HepG2 (cell line): ENCODE measurements around the gene SLC9A8. TPM values are rescaled to one million over a fixed set of nuclear protein-coding genes. Genes with fewer than 3 reads are reported as not detected.
A peak's percentile ranks its signal among the peaks of the same experiment; 100 is the strongest.

ENCODE experiments used
- ATF2 ChIP-seq: sonication (generic); formaldehyde crosslinking; IDR thresholded peaks from 2 replicates; pipeline ENCODE4 v1.4.0; 2020; ENCODE audit warnings: missing genetic modification reagents
- BRD4 ChIP-seq: sonication (generic); formaldehyde crosslinking; IDR thresholded peaks from 2 replicates; pipeline ENCODE4 v1.4.0; 2020; ENCODE audit warnings: missing genetic modification reagents
- GATAD1 ChIP-seq: IDR thresholded peaks from 2 replicates; pipeline ENCODE4 v1.6.1; 2016; ENCODE audit warnings: missing genetic modification reagents, missing compliant biosample characterization
- HIVEP1 ChIP-seq: sonication (generic); formaldehyde crosslinking; IDR thresholded peaks from 2 replicates; pipeline ENCODE4 v1.4.0; 2020; ENCODE audit warnings: mild to moderate bottlenecking, missing genetic modification reagents
- HNF4A ChIP-seq: sonication (generic); formaldehyde crosslinking; IDR thresholded peaks from 2 replicates; pipeline ENCODE4 v1.4.0; 2020; ENCODE audit warnings: missing genetic modification reagents
- HNF4G ChIP-seq, 2 experiments: sonication (generic) in 1 of 2; formaldehyde crosslinking in 1 of 2; IDR thresholded peaks; 2 replicates each; pipeline versions ENCODE4 v1.4.0 to v1.6.1; 2011 to 2020; ENCODE audit warnings: borderline replicate concordance in 2 of 2, low read depth in 2 of 2, mild to moderate bottlenecking in 2 of 2, low read length in 1 of 2, missing genetic modification reagents in 1 of 2, moderate library complexity in 1 of 2
- KMT2A ChIP-seq: sonication (generic); formaldehyde crosslinking; IDR thresholded peaks from 2 replicates; pipeline ENCODE4 v1.4.0; 2020; ENCODE audit warnings: missing genetic modification reagents
- SOX13 ChIP-seq, 3 experiments: fragments of 450-650 bp in 1 of 3; sonication (generic) in 1 of 3; formaldehyde crosslinking in 1 of 3; IDR thresholded peaks in 2 of 3; conservative IDR thresholded peaks in 1 of 3; 2 replicates each; pipeline versions ENCODE4 v1.5.0 to v1.6.1; 2016 to 2020; ENCODE audit warnings: antibody characterized with exemption in 1 of 3, mild to moderate bottlenecking in 1 of 3, missing compliant biosample characterization in 1 of 3, missing genetic modification reagents in 1 of 3, moderate library complexity in 1 of 3
- SRSF1 ChIP-seq: fragments of 200-400 bp; formaldehyde crosslinking; optimal IDR thresholded peaks from 2 replicates; pipeline ENCODE3; 2017; ENCODE audit warnings: mild to moderate bottlenecking, low read depth, low read length, moderate library complexity
- TAF15 ChIP-seq: fragments of 200-400 bp; formaldehyde crosslinking; IDR thresholded peaks from one replicate; pipeline ENCODE4 v1.6.1; 2018; ENCODE audit warnings: mild to moderate bottlenecking, low read depth, low read length; ENCODE audit not compliant: poor library complexity, severe bottlenecking
- TOPORS ChIP-seq: sonication (generic); formaldehyde crosslinking; IDR thresholded peaks from 2 replicates; pipeline ENCODE4 v1.8.0; 2023; ENCODE audit warnings: mild to moderate bottlenecking, missing genetic modification reagents
- ZBTB43 ChIP-seq: sonication (generic); formaldehyde crosslinking; conservative IDR thresholded peaks from 2 replicates; pipeline ENCODE4 v1.4.0; 2020; ENCODE audit warnings: missing genetic modification reagents
- ZNF34 ChIP-seq: sonication (generic); formaldehyde crosslinking; IDR thresholded peaks from 2 replicates; pipeline ENCODE4 v1.4.0; 2020; ENCODE audit warnings: mild to moderate bottlenecking, missing genetic modification reagents, borderline replicate concordance
- ZNF451 ChIP-seq: sonication (generic); formaldehyde crosslinking; IDR thresholded peaks from 2 replicates; pipeline ENCODE4 v1.5.0; 2020; ENCODE audit warnings: mild to moderate bottlenecking, missing genetic modification reagents
- ZNF75D ChIP-seq: sonication (generic); formaldehyde crosslinking; IDR thresholded peaks from 2 replicates; pipeline ENCODE4 v1.8.1; 2023; ENCODE audit warnings: missing genetic modification reagents, mild to moderate bottlenecking, borderline replicate concordance
- ZNF776 ChIP-seq: sonication (generic); formaldehyde crosslinking; IDR thresholded peaks from 2 replicates; pipeline ENCODE4 v1.4.0; 2020; ENCODE audit warnings: mild to moderate bottlenecking, missing genetic modification reagents
- polyA plus RNA-seq, 8 experiments: library from polyadenylated mRNA; depleted of rRNA in 3 of 8; stranded (reverse) in 7 of 8; unstranded in 1 of 8; fragments of >200 nt; fragmentation: Illumina TruSeq in 4 of 8; extraction: Trizol in 4 of 8; gene quantifications; 2 replicates each; pipeline versions ENCODE4 v1.2.1 to v1.2.3, GENCODE V29; 2011 to 2016; ENCODE audit warnings: low read depth in 4 of 8, missing spikeins in 1 of 8, mixed read lengths in 1 of 8; ENCODE audit not compliant: insufficient read depth in 1 of 8
- total RNA-seq, 5 experiments: library from RNA; depleted of rRNA; stranded (reverse); fragments of >200 nt; fragmentation: Illumina TruSeq; extraction: Trizol; gene quantifications; 2 replicates each; pipeline ENCODE4 v1.2.3, GENCODE V29; 2016; ENCODE audit warnings: low read depth in 1 of 5
- TF ChIP-seq, protein P1 (sequence below): IDR thresholded peaks from 2 replicates; pipeline ENCODE4 v1.6.1; 2016; ENCODE audit warnings: mild to moderate bottlenecking, missing biosample characterization, missing genetic modification reagents
- TF ChIP-seq, protein P2 (sequence below): sonication (generic); formaldehyde crosslinking; IDR thresholded peaks from 2 replicates; pipeline ENCODE4 v1.8.1; 2022; ENCODE audit warnings: low read depth, mild to moderate bottlenecking, missing genetic modification reagents
- TF ChIP-seq, protein P3 (sequence below): sonication (generic); formaldehyde crosslinking; IDR thresholded peaks from 2 replicates; pipeline ENCODE4 v1.4.0; 2020; ENCODE audit warnings: low read depth, missing genetic modification reagents

The SLC9A8 gene
- total and polyA plus RNA-seq, 2 of the 13 experiments (the other 11 are each of a cell fraction or from before 2014, with no cell fraction given) = 4.1 to 7.4 TPM

DNA sequence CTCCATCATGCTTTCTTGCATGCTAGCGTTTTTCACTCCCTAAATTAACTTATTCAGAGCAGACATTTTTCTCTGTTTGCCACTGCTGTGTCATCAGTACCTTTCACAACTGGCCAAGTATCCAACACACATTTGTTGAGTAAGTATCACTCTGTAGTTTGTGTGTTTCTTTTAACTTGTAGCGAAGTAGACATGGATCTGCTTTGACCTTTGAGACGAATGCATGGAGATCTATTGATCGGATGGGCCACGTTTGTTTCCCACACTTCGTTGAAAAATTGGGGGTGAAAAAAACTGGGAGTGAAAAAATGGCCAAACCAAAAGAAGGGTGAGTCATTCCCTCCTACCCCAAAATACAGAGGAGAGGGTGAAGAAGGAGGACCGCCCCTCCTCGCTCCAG lies 12.9 kb upstream of the SLC9A8 start (continued):
- TF ChIP-seq ATF2 (CRISPR knock-in tag) (no peak), SRSF1 (no peak), KMT2A (no peak; the same call in 1 of the 2 replicates), TOPORS (CRISPR knock-in tag) (no peak), GATAD1 (no peak), SOX13 (IDR thresholded peaks at IDR 0.05) (no peak), SOX13 (CRISPR knock-in tag; conservative IDR thresholded peaks at IDR 0.05 in 1 of 2, IDR thresholded peaks at IDR 0.05 in 1 of 2) (peak in 1 of 2 experiments; percentile 59; a peak in 2 of 4 replicates), ZNF776 (CRISPR knock-in tag) (no peak), ZNF75D (CRISPR knock-in tag) (no peak), BRD4 (no peak), TAF15 (no peak), HIVEP1 (CRISPR knock-in tag) (no peak), ZBTB43 (CRISPR knock-in tag) (no peak), ZNF451 (CRISPR knock-in tag) (no peak), ZNF34 (CRISPR knock-in tag) (no peak), HNF4A (CRISPR knock-in tag) (peak; percentile 87), HNF4G (IDR thresholded peaks at IDR 0.05; ENCODE audit: borderline replicate concordance, low read depth, low read length) (peak; percentile 89), HNF4G (CRISPR knock-in tag; IDR thresholded peaks at IDR 0.05; ENCODE audit: borderline replicate concordance, low read depth) (peak; percentile 72; the same call in 1 of the 2 replicates)
- TF ChIP-seq, protein P1, sequence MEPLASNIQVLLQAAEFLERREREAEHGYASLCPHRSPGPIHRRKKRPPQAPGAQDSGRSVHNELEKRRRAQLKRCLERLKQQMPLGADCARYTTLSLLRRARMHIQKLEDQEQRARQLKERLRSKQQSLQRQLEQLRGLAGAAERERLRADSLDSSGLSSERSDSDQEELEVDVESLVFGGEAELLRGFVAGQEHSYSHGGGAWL (CRISPR knock-in tag) = no peak
- TF ChIP-seq, protein P2, sequence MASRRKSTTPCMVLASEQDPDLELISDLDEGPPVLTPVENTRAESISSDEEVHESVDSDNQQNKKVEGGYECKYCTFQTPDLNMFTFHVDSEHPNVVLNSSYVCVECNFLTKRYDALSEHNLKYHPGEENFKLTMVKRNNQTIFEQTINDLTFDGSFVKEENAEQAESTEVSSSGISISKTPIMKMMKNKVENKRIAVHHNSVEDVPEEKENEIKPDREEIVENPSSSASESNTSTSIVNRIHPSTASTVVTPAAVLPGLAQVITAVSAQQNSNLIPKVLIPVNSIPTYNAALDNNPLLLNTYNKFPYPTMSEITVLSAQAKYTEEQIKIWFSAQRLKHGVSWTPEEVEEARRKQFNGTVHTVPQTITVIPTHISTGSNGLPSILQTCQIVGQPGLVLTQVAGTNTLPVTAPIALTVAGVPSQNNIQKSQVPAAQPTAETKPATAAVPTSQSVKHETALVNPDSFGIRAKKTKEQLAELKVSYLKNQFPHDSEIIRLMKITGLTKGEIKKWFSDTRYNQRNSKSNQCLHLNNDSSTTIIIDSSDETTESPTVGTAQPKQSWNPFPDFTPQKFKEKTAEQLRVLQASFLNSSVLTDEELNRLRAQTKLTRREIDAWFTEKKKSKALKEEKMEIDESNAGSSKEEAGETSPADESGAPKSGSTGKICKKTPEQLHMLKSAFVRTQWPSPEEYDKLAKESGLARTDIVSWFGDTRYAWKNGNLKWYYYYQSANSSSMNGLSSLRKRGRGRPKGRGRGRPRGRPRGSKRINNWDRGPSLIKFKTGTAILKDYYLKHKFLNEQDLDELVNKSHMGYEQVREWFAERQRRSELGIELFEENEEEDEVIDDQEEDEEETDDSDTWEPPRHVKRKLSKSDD = no peak
- TF ChIP-seq, protein P3, sequence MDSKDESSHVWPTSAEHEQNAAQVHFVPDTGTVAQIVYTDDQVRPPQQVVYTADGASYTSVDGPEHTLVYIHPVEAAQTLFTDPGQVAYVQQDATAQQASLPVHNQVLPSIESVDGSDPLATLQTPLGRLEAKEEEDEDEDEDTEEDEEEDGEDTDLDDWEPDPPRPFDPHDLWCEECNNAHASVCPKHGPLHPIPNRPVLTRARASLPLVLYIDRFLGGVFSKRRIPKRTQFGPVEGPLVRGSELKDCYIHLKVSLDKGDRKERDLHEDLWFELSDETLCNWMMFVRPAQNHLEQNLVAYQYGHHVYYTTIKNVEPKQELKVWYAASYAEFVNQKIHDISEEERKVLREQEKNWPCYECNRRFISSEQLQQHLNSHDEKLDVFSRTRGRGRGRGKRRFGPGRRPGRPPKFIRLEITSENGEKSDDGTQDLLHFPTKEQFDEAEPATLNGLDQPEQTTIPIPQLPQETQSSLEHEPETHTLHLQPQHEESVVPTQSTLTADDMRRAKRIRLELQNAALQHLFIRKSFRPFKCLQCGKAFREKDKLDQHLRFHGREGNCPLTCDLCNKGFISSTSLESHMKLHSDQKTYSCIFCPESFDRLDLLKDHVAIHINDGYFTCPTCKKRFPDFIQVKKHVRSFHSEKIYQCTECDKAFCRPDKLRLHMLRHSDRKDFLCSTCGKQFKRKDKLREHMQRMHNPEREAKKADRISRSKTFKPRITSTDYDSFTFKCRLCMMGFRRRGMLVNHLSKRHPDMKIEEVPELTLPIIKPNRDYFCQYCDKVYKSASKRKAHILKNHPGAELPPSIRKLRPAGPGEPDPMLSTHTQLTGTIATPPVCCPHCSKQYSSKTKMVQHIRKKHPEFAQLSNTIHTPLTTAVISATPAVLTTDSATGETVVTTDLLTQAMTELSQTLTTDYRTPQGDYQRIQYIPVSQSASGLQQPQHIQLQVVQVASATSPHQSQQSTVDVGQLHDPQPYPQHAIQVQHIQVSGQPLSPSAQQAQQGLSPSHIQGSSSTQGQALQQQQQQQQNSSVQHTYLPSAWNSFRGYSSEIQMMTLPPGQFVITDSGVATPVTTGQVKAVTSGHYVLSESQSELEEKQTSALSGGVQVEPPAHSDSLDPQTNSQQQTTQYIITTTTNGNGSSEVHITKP (CRISPR knock-in tag) = no peak
